Activated CD4-positive, alpha-beta T cell treated with anti-CD3 and anti-CD28 coated beads, Interleukin-2, amount 50 U/mL, for 4 hours (primary cell): ENCODE data around the gene TAS2R13.

Experiments
- DNase-seq, 2 experiments: peaks; one replicate each; pipeline ENCODE4 v3.0.0-alpha.2; 2020

TAS2R13 gene

GRCh38 chr12:10863512-10864218 lies 45.7 kb downstream of the TAS2R13 start:
- DNase-seq, result no peak

DNA sequence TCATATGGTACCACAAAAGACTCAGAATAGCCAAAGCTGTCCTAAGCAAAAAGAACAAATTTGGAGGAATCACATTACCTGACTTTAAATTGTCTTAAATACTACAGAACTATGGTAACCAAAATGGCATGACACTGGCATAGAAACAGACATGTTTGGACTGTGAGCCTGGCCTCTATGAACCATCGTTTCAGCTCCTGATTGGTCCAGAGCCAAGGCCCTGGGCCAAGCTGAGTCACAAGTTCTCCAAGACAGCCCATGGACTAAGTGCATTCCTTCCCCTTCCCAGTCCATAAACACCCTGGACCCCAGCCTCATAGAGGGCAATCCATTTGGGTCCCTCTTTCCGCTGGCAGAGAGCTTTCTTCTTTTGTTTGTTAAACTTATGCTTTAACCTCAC lies 48.0 kb downstream of the TAS2R13 start:
- no peak for DNase-seq
